ENCODE measurements around the gene CCDC7. TPM values are rescaled to one million over a fixed set of nuclear protein-coding genes. Genes with fewer than 3 reads are reported as not detected.

CCDC7 gene
- polyA plus RNA-seq, 1 of the 3 experiments (the other 2 are of a cell fraction) = 0.44 TPM

DNA sequence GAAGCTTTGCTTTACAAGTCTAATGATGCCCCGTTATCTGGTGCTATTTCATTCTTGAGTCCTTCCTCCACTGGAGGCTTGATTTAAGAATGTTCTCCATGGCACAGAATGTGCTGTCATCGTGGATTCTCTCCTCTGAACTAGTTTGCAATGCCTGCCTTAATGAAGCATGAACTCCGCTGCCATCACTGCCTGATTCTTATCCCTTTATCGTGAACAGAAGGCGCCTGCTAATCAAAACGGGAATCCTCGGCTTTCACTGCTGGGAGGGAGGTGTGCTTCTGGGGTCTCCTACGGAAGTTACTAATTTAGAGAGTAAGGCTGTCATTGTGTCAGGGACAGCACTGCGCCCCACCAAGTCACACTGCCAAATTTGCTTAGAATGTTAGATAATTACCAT is 455.9 kb downstream of the CCDC7 start:
- 91% methylated on average over 9 of the region's 9 CpGs for WGBS (ENCODE audit: low lambda C conversion rate)
- Histone ChIP-seq H3K9ac (no peak overlapping the region), H3K9me2 (0 out of 2 replicates have a peak, but pooled peaks cover 3% of the 10 kb centered on the region), H3K4me2 (no peak overlapping the region), H3K79me2 (ENCODE audit: insufficient read depth) (peaks cover 34% of the 10 kb centered on the region), H2AFZ (ENCODE audit: low read depth) (no peak overlapping the region), H3K27ac (ENCODE audit: low read depth in 2 of 2, low read length in 1 of 2) (no peak overlapping the region), H4K20me1 (ENCODE audit: insufficient read depth) (no peaks in the 10 kb centered on the region), H3K4me3 (ENCODE audit: low read depth in 2 of 2, low read length in 1 of 2) (no peak overlapping the region), H3K27me3 (ENCODE audit: insufficient read depth) (no peaks in the 10 kb centered on the region), H3K9me3 (no peaks in the 10 kb centered on the region), H3F3A (replicated peaks; ENCODE audit: insufficient read depth) (peaks cover 54% of the 10 kb centered on the region), H3K36me3 (replicated peaks in 1 of 2; ENCODE audit: control insufficient read depth in 1 of 2, insufficient read depth in 2 of 2, low read length in 1 of 2) (peaks cover 79 to 87% of the 10 kb centered on the region in 2 experiments), H3K4me1 (ENCODE audit: control insufficient read depth in 1 of 2, insufficient read depth in 2 of 2, low read depth in 1 of 2, low read length in 1 of 2) (no peaks in the 10 kb centered on the region)
- CTCF ChIA-PET = no interaction called here
- TF ChIP-seq FOSL2 (IDR thresholded peaks at IDR 0.05; ENCODE audit: borderline replicate concordance, low read depth) (no peak), NFIC (IDR thresholded peaks at IDR 0.05; ENCODE audit: borderline replicate concordance) (no peak), TAF1 (IDR thresholded peaks at IDR 0.05; ENCODE audit: borderline replicate concordance, low read depth, low read length) (no peak), GABPA (IDR thresholded peaks at IDR 0.05; ENCODE audit: low read depth) (no peak), SMC3 (IDR thresholded peaks at IDR 0.05; ENCODE audit: low read depth, low read length) (no peak), IRF3 (IDR thresholded peaks at IDR 0.05; ENCODE audit: low read depth, low read length) (no peak), MEF2A (IDR thresholded peaks at IDR 0.05; ENCODE audit: borderline replicate concordance, low read depth) (no peak), CTCF (IDR thresholded peaks at IDR 0.05) (no peak)
- TF ChIP-seq, protein P1, sequence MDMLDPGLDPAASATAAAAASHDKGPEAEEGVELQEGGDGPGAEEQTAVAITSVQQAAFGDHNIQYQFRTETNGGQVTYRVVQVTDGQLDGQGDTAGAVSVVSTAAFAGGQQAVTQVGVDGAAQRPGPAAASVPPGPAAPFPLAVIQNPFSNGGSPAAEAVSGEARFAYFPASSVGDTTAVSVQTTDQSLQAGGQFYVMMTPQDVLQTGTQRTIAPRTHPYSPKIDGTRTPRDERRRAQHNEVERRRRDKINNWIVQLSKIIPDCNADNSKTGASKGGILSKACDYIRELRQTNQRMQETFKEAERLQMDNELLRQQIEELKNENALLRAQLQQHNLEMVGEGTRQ (IDR thresholded peaks at IDR 0.05; ENCODE audit: borderline replicate concordance, low read depth, low read length) = no peak
- POLR2A ChIA-PET = no interaction called here
- DNase-seq = no peak

DNA sequence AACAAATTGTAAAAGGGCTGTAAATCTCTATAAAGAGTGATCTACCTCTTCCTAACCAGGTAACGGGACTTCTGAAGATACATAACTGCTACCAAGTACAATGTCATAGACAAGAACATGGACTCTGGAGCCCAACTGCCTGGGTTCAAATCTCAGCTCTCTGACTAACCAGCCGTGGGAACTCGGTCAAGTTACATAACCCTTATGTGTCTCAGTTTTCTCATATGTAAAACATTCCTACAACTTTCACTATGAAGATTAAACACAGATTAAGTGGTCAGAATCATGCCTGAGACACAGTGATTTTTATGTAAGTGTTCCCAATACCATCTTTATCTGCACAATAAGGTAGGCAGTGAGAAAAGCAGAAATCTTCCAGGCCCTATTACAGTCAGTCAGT is 459.5 kb downstream of the CCDC7 start:
- WGBS (ENCODE audit: low lambda C conversion rate) = 95% methylated on average over 3 of the region's 3 CpGs
- Histone ChIP-seq H3K79me2 (ENCODE audit: insufficient read depth) (peaks cover 69% of the 10 kb centered on the region), H3K27me3 (ENCODE audit: insufficient read depth) (no peaks in the 10 kb centered on the region), H3K27ac (ENCODE audit: low read depth in 2 of 2, low read length in 1 of 2) (no peak overlapping the region; a peak in 1 of 4 replicates), H2AFZ (ENCODE audit: low read depth) (no peak overlapping the region), H3F3A (replicated peaks; ENCODE audit: insufficient read depth) (peaks cover 37% of the 10 kb centered on the region), H3K4me2 (no peak overlapping the region), H3K9ac (no peak overlapping the region), H3K4me3 (ENCODE audit: low read depth in 2 of 2, low read length in 1 of 2) (no peak overlapping the region), H3K4me1 (ENCODE audit: control insufficient read depth in 1 of 2, insufficient read depth in 2 of 2, low read depth in 1 of 2, low read length in 1 of 2) (no peaks in the 10 kb centered on the region; a peak in 1 of 4 replicates), H3K9me2 (no peaks in the 10 kb centered on the region), H4K20me1 (ENCODE audit: insufficient read depth) (no peaks in the 10 kb centered on the region), H3K9me3 (no peaks in the 10 kb centered on the region), H3K36me3 (replicated peaks in 1 of 2; ENCODE audit: control insufficient read depth in 1 of 2, insufficient read depth in 2 of 2, low read length in 1 of 2) (peaks cover 80 to 88% of the 10 kb centered on the region in 2 experiments)
- DNase-seq = no peak
- CTCF ChIA-PET = no interaction called here
- POLR2A ChIA-PET = no interaction called here
- TF ChIP-seq MXI1 (IDR thresholded peaks at IDR 0.05; ENCODE audit: low read depth, low read length) = no peak
- no peak for TF ChIP-seq MEF2A (IDR thresholded peaks at IDR 0.05; ENCODE audit: borderline replicate concordance, low read depth)
- TF ChIP-seq, protein P2, sequence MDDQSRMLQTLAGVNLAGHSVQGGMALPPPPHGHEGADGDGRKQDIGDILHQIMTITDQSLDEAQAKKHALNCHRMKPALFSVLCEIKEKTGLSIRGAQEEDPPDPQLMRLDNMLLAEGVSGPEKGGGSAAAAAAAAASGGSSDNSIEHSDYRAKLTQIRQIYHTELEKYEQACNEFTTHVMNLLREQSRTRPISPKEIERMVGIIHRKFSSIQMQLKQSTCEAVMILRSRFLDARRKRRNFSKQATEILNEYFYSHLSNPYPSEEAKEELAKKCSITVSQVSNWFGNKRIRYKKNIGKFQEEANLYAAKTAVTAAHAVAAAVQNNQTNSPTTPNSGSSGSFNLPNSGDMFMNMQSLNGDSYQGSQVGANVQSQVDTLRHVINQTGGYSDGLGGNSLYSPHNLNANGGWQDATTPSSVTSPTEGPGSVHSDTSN (IDR thresholded peaks at IDR 0.05) = no peak
- TF ChIP-seq, protein P3, sequence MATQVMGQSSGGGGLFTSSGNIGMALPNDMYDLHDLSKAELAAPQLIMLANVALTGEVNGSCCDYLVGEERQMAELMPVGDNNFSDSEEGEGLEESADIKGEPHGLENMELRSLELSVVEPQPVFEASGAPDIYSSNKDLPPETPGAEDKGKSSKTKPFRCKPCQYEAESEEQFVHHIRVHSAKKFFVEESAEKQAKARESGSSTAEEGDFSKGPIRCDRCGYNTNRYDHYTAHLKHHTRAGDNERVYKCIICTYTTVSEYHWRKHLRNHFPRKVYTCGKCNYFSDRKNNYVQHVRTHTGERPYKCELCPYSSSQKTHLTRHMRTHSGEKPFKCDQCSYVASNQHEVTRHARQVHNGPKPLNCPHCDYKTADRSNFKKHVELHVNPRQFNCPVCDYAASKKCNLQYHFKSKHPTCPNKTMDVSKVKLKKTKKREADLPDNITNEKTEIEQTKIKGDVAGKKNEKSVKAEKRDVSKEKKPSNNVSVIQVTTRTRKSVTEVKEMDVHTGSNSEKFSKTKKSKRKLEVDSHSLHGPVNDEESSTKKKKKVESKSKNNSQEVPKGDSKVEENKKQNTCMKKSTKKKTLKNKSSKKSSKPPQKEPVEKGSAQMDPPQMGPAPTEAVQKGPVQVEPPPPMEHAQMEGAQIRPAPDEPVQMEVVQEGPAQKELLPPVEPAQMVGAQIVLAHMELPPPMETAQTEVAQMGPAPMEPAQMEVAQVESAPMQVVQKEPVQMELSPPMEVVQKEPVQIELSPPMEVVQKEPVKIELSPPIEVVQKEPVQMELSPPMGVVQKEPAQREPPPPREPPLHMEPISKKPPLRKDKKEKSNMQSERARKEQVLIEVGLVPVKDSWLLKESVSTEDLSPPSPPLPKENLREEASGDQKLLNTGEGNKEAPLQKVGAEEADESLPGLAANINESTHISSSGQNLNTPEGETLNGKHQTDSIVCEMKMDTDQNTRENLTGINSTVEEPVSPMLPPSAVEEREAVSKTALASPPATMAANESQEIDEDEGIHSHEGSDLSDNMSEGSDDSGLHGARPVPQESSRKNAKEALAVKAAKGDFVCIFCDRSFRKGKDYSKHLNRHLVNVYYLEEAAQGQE (IDR thresholded peaks at IDR 0.05; ENCODE audit: low read depth, low read length) = no peak
- TF ChIP-seq, protein P1 (IDR thresholded peaks at IDR 0.05; ENCODE audit: borderline replicate concordance, low read depth, low read length) = no peak
- TF ChIP-seq FOXJ3 (CRISPR knock-in tag; IDR thresholded peaks at IDR 0.05) = no peak
- no peak for TF ChIP-seq EZH2phosphoT487 (IDR thresholded peaks at IDR 0.05; ENCODE audit: borderline replicate concordance, low read depth)
- TF ChIP-seq FOSL2 (IDR thresholded peaks at IDR 0.05; ENCODE audit: borderline replicate concordance, low read depth) = no peak
- no peak for TF ChIP-seq TCF12 (IDR thresholded peaks at IDR 0.05)
- no peak for TF ChIP-seq JUND (IDR thresholded peaks at IDR 0.05)
- no peak for TF ChIP-seq ELF1 (IDR thresholded peaks at IDR 0.05)
- TF ChIP-seq TEAD4 (IDR thresholded peaks at IDR 0.05; ENCODE audit: borderline replicate concordance, insufficient read depth) = no peak

Measured in SK-N-SH (cell line).